ENCODE results near the gene CYP4F3. TPM values are rescaled to one million over a fixed set of nuclear protein-coding genes. Genes with fewer than 3 reads are reported as not detected.

The CYP4F3 gene
- total RNA-seq, 1 donor from 2014 or later: 0.41 TPM

- Histone ChIP-seq H3K9me3 (no peaks in the 10 kb centered on the region), H3K27me3 (peaks cover 6% of the 10 kb centered on the region), H3K4me3 (no peak overlapping the region), H3K36me3 (no peaks in the 10 kb centered on the region), H3K4me1 (no peaks in the 10 kb centered on the region), H3K27ac (no peak overlapping the region)
- ATAC-seq (no peak), DNase-seq (no peak)
- no peak for TF ChIP-seq CTCF (IDR thresholded peaks at IDR 0.05)
- intact Hi-C loops (cut with DNase I): no loop called here
These were observed 11.1 kb downstream of the CYP4F3 start for GRCh38 chr19:15651791-15652190.

- TF ChIP-seq CTCF (IDR thresholded peaks at IDR 0.05): no peak
These were observed 12.0 kb downstream of the CYP4F3 start for GRCh38 chr19:15652559-15653278.

GRCh38 chr19:15656467-15656866 lies 15.8 kb downstream of the CYP4F3 start:
- Histone ChIP-seq H3K4me3 (no peak overlapping the region), H3K27me3 (peaks cover 6% of the 10 kb centered on the region), H3K9me3 (no peaks in the 10 kb centered on the region), H3K36me3 (no peaks in the 10 kb centered on the region), H3K4me1 (no peaks in the 10 kb centered on the region), H3K27ac (no peak overlapping the region)
- TF ChIP-seq CTCF (IDR thresholded peaks at IDR 0.05): no peak
- intact Hi-C loops (cut with DNase I): no loop called here
- ATAC-seq (no peak), DNase-seq (no peak)

More at GRCh38 chr19:15652559-15653278, 12.0 kb downstream of the CYP4F3 start:
- DNase-seq (no peak), ATAC-seq (no peak)
- intact Hi-C loops (cut with DNase I): no loop called here
- H3K27ac ChIP-seq: no peak overlapping the region
- no peaks in the 10 kb centered on the region for H3K36me3 ChIP-seq
- H3K4me1 ChIP-seq: no peaks in the 10 kb centered on the region
- no peaks in the 10 kb centered on the region for H3K9me3 ChIP-seq
- H3K4me3 ChIP-seq: no peak overlapping the region
- H3K27me3 ChIP-seq: peaks cover 6% of the 10 kb centered on the region

GRCh38 chr19:15663247-15663646 lies 22.6 kb downstream of the CYP4F3 start:
- no peak for DNase-seq
- Histone ChIP-seq H3K36me3 (no peaks in the 10 kb centered on the region), H3K27me3 (no peaks in the 10 kb centered on the region), H3K9me3 (no peaks in the 10 kb centered on the region), H3K4me1 (no peaks in the 10 kb centered on the region), H3K27ac (no peak overlapping the region), H3K4me3 (no peak overlapping the region)
- intact Hi-C loops (cut with DNase I): no loop called here
- no peak for ATAC-seq
- no peak for TF ChIP-seq CTCF (IDR thresholded peaks at IDR 0.05)

- ATAC-seq (no peak), DNase-seq (no peak)
- no peak for TF ChIP-seq CTCF (IDR thresholded peaks at IDR 0.05)
- H3K4me3 ChIP-seq: no peak overlapping the region
- no peaks in the 10 kb centered on the region for H3K27me3 ChIP-seq
- no peaks in the 10 kb centered on the region for H3K9me3 ChIP-seq
- H3K36me3 ChIP-seq: no peaks in the 10 kb centered on the region
- intact Hi-C loops (cut with DNase I): no loop called here
- H3K27ac ChIP-seq: no peak overlapping the region
- H3K4me1 ChIP-seq: no peaks in the 10 kb centered on the region
These were observed 25.5 kb downstream of the CYP4F3 start for GRCh38 chr19:15666186-15666585.
